IMR-90 (cell line): ENCODE data around the gene C19orf53. TPM values are rescaled to one million over a fixed set of nuclear protein-coding genes. Genes with fewer than 3 reads are reported as not detected.

Experiments used
- ATAC-seq: fragments of 200-7000 bp; cut with Tn5 transposase; 2 replicates; pipeline ENCODE4 v1.9.1; 2020; ENCODE audit warnings: low read depth, mild to moderate bottlenecking, moderate library complexity
- BruUV-seq: library from RNA; stranded (reverse); fragments of 400-500 nt; replicated peaks from 2 replicates; lab custom pipeline; 2021; lab: Mats Ljungman, UMichigan
- CTCF ChIA-PET: fragments of 300-600 bp; formaldehyde crosslinking; extraction: SDS; loops from one replicate; lab custom pipeline; 2021; ENCODE audit warnings: antibody characterized with exemption; lab: Yijun Ruan, JAX
- POLR2A ChIA-PET: fragments of 300-600 bp; sonication (Branson Sonifier 250); formaldehyde crosslinking; loops from one replicate; lab custom pipeline; 2022; ENCODE audit warnings: antibody characterized with exemption; ENCODE audit not compliant: unreplicated experiment; lab: Charles Lee
- DNase-seq: peaks from one replicate; pipeline ENCODE4 v3.0.0; 2013
- H2AFZ ChIP-seq: replicated peaks from 2 replicates; pipeline ENCODE3; 2013; ENCODE audit warnings: low read length, mild to moderate bottlenecking; ENCODE audit not compliant: poor library complexity
- H2AK5ac ChIP-seq: 2 replicates; pipeline ENCODE4 v1.6.1; 2013; ENCODE audit warnings: low read depth, low read length, inconsistent platforms
- H2AK9ac ChIP-seq: replicated peaks from 2 replicates; pipeline ENCODE3; 2013; ENCODE audit warnings: mild to moderate bottlenecking, low read depth, low read length, moderate library complexity; ENCODE audit not compliant: poor library complexity
- H2BK120ac ChIP-seq: 2 replicates; pipeline ENCODE4 v1.6.1; 2013; ENCODE audit warnings: low read depth, low read length, inconsistent platforms
- H2BK15ac ChIP-seq: 3 replicates; pipeline ENCODE4 v1.6.1; 2013; ENCODE audit warnings: low read depth, low read length, inconsistent platforms
- H2BK20ac ChIP-seq: 2 replicates; pipeline ENCODE4 v1.6.1; 2013; ENCODE audit warnings: low read depth, mild to moderate bottlenecking, inconsistent platforms, low read length, moderate library complexity
- H2BK5ac ChIP-seq: 2 replicates; pipeline ENCODE4 v1.6.1; 2013; ENCODE audit warnings: mild to moderate bottlenecking, low read depth, low read length, inconsistent platforms; ENCODE audit not compliant: poor library complexity, severe bottlenecking
- H3K14ac ChIP-seq: replicated peaks from 2 replicates; pipeline ENCODE4 v1.6.1; 2013; ENCODE audit warnings: low read depth, low read length, inconsistent platforms
- H3K18ac ChIP-seq: 2 replicates; pipeline ENCODE4 v1.6.1; 2013; ENCODE audit warnings: low read depth, low read length, control low read depth
- H3K23ac ChIP-seq: 2 replicates; pipeline ENCODE4 v1.6.1; 2013; ENCODE audit warnings: low read depth, low read length, inconsistent platforms
- H3K27ac ChIP-seq: 2 replicates; pipeline ENCODE4 v1.5.1; 2013; ENCODE audit warnings: mild to moderate bottlenecking, control low read depth, low read length; ENCODE audit not compliant: insufficient read depth
- H3K27me3 ChIP-seq: 2 replicates; pipeline ENCODE4 v1.6.1; 2013; ENCODE audit warnings: low read length; ENCODE audit not compliant: control insufficient read depth, insufficient read depth
- H3K36me3 ChIP-seq: 2 replicates; pipeline ENCODE4 v1.6.1; 2013; ENCODE audit warnings: low read length, mixed read lengths; ENCODE audit not compliant: control insufficient read depth, insufficient read depth
- H3K4ac ChIP-seq: 2 replicates; pipeline ENCODE4 v1.6.1; 2013; ENCODE audit warnings: low read depth, low read length, inconsistent platforms
- H3K4me1 ChIP-seq: 2 replicates; pipeline ENCODE4 v1.6.1; 2013; ENCODE audit warnings: low read length, mixed read lengths; ENCODE audit not compliant: control insufficient read depth, insufficient read depth
- H3K4me2 ChIP-seq: 2 replicates; pipeline ENCODE4 v1.6.1; 2013; ENCODE audit warnings: low read depth, mild to moderate bottlenecking, control low read depth, low read length, moderate library complexity
- H3K4me3 ChIP-seq: 2 replicates; pipeline ENCODE4 v1.5.1; 2013; ENCODE audit warnings: low read depth, mild to moderate bottlenecking, control low read depth, low read length, moderate library complexity; ENCODE audit not compliant: insufficient read depth
- H3K56ac ChIP-seq: 2 replicates; pipeline ENCODE4 v1.6.1; 2013; ENCODE audit warnings: low read length, inconsistent platforms; ENCODE audit not compliant: insufficient read depth; ENCODE audit errors: extremely low read depth
- H3K79me1 ChIP-seq, 2 experiments: 2 replicates each; pipeline ENCODE4 v1.6.1; 2013; ENCODE audit warnings: low read length in 2 of 2, inconsistent platforms in 1 of 2, low read depth in 1 of 2
- H3K9ac ChIP-seq: 2 replicates; pipeline ENCODE4 v1.6.1; 2013; ENCODE audit warnings: low read depth, low read length, control low read depth
- H3K9me1 ChIP-seq: 2 replicates; pipeline ENCODE4 v1.6.1; 2013; ENCODE audit warnings: low read length, inconsistent platforms; ENCODE audit not compliant: insufficient read depth
- H3K9me3 ChIP-seq: 2 replicates; pipeline ENCODE4 v1.6.1; 2013; ENCODE audit warnings: low read length; ENCODE audit not compliant: control insufficient read depth, insufficient read depth
- H4K20me1 ChIP-seq: 2 replicates; pipeline ENCODE4 v1.6.1; 2013; ENCODE audit warnings: low read length, inconsistent platforms; ENCODE audit not compliant: insufficient read depth
- H4K5ac ChIP-seq: 2 replicates; pipeline ENCODE4 v1.6.1; 2013; ENCODE audit warnings: mild to moderate bottlenecking, low read depth, low read length, control low read depth
- H4K8ac ChIP-seq, 2 experiments: 2 replicates each; pipeline ENCODE4 v1.6.1; 2013; ENCODE audit warnings: low read depth in 2 of 2, low read length in 2 of 2, control low read depth in 1 of 2, inconsistent platforms in 1 of 2
- H4K91ac ChIP-seq: 2 replicates; pipeline ENCODE4 v1.6.1; 2013; ENCODE audit warnings: low read depth, low read length, inconsistent platforms; ENCODE audit not compliant: insufficient read depth
- CEBPB ChIP-seq: IDR thresholded peaks from 2 replicates; pipeline ENCODE4 v1.6.1; 2012; ENCODE audit warnings: low read depth, low read length, improper control_type of control experiment
- CHD1 ChIP-seq: IDR thresholded peaks from 2 replicates; pipeline ENCODE4 v1.6.1; 2012; ENCODE audit warnings: low read depth, low read length, improper control_type of control experiment
- FOS ChIP-seq: fragments of 150-350 bp; IDR thresholded peaks from 2 replicates; pipeline ENCODE4 v1.6.1; 2016; ENCODE audit warnings: low read depth, low read length
- MAFK ChIP-seq: IDR thresholded peaks from 2 replicates; pipeline ENCODE4 v1.6.1; 2012; ENCODE audit warnings: low read depth, low read length, improper control_type of control experiment
- MAZ ChIP-seq: IDR thresholded peaks from 2 replicates; pipeline ENCODE4 v1.6.1; 2012; ENCODE audit warnings: low read depth, mild to moderate bottlenecking, low read length, improper control_type of control experiment, moderate library complexity, borderline replicate concordance
- MXI1 ChIP-seq: IDR thresholded peaks from 2 replicates; pipeline ENCODE4 v1.6.1; 2012; ENCODE audit warnings: low read depth, mild to moderate bottlenecking, low read length, moderate library complexity, borderline replicate concordance
- NFE2L2 ChIP-seq: fragments of 150-350 bp; IDR thresholded peaks from 2 replicates; pipeline ENCODE4 v1.6.1; 2016; ENCODE audit warnings: low read depth, mild to moderate bottlenecking, low read length
- POLR2A ChIP-seq: IDR thresholded peaks from 2 replicates; pipeline ENCODE4 v1.6.1; 2012; ENCODE audit warnings: mild to moderate bottlenecking, low read depth, low read length
- RAD21 ChIP-seq: IDR thresholded peaks from 2 replicates; pipeline ENCODE4 v1.6.1; 2012; ENCODE audit warnings: low read length, improper control_type of control experiment
- RCOR1 ChIP-seq: IDR thresholded peaks from 2 replicates; pipeline ENCODE4 v1.6.1; 2012; ENCODE audit warnings: mild to moderate bottlenecking, low read length, improper control_type of control experiment; ENCODE audit not compliant: insufficient replicate concordance
- WGBS, 2 experiments: methylation state at CpG; one replicate each; pipeline versions ENCODE4 v1.1.5 to v1.1.7; 2013; ENCODE audit warnings: missing lambda C conversion rate in 2 of 2; ENCODE audit not compliant: insufficient read length in 1 of 2; ENCODE audit errors: extremely low coverage in 2 of 2; 5-methylcytosine and 5-hydroxymethylcytosine counted together
- dilution Hi-C: fragments of 300-500 bp; cut with HindIII; formaldehyde crosslinking; loops from one replicate; pipeline ENCODE4 v1.14.3; 2018; ENCODE audit warnings: low sequenced_read_pairs; ENCODE audit not compliant: unreplicated experiment
- in situ Hi-C: fragments of 300-500 bp; cut with MboI; formaldehyde crosslinking; loops from 3 replicates; pipeline ENCODE4 v1.14.3; 2019; ENCODE audit warnings: low sequenced_read_pairs, inconsistent platforms, mixed read lengths
- intact Hi-C: fragments of 100-400 bp; cut with micrococcal nuclease; formaldehyde crosslinking; loops from 2 replicates; pipeline ENCODE4 v1.10.0; 2022
- polyA plus RNA-seq, 3 experiments: library from polyadenylated mRNA; depleted of rRNA; stranded (reverse); fragments of >200 nt; gene quantifications; 2 replicates each; pipeline ENCODE4 v1.2.3, GENCODE V29; 2012; ENCODE audit warnings: low replicate concordance in 1 of 3
- total RNA-seq: library from RNA; depleted of rRNA; stranded (reverse); fragments of >200 nt; gene quantifications from 2 replicates; pipeline ENCODE4 v1.2.3, GENCODE V29; 2012
- TF ChIP-seq, protein P1 (sequence below): fragments of 150-350 bp; IDR thresholded peaks from 2 replicates; pipeline ENCODE4 v1.6.1; 2016; ENCODE audit warnings: low read depth, mild to moderate bottlenecking, low read length, moderate library complexity, borderline replicate concordance

C19orf53 gene
- total and polyA plus RNA-seq, 2 of the 4 experiments (the other 2 are of a cell fraction): 61.3 to 290 TPM

DNA sequence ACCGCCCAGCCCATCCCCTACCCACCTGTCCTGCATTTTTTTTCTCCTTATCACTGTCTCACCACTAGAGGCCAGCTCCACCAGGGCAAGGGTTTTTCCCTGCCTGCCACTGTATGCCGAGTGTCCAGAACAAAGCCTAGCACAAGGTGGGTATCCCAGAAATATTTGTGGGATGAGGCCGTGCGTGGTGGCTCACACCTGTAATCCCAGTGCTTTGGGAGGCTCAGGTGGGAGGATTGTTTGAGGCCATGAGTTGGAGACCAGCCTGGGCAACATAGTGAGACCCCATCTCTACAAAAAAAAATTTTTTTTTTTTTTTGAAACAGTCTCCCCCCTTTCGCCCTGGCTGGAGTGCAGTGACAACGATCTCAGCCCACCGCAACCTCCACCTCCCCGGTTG is 12.8 kb upstream of the C19orf53 start:
- ChIA-PET POLR2A (no interaction called here), CTCF (no interaction called here)
- no peak overlapping the region for H3K18ac ChIP-seq
- intact Hi-C loops (no loop called here), dilution Hi-C loops (no loop called here), in situ Hi-C loops (loop anchor here (25.0 kb wide), 1 partner anchor 326 kb away; the partner anchor contains the start of genes C19orf67 and SAMD1)
- H3K4me1 ChIP-seq: peaks cover 7% of the 10 kb centered on the region
- no peak overlapping the region for H3K27ac ChIP-seq
- no peak overlapping the region for H2AK5ac ChIP-seq
- DNase-seq: no peak
- peaks cover 15 to 35% of the 10 kb centered on the region in 2 experiments for H3K79me1 ChIP-seq
- no peaks in the 10 kb centered on the region; the same call in 1 of the 2 replicates for H3K9me1 ChIP-seq
- no peak overlapping the region for H3K4ac ChIP-seq
- WGBS, 2 experiments: no CpG with 5 or more reads among the region's 8 CpGs
- H3K23ac ChIP-seq: no peak overlapping the region
- no peaks in the 10 kb centered on the region for H3K9me3 ChIP-seq
- no peak overlapping the region for H3K4me3 ChIP-seq
- H3K27me3 ChIP-seq: no peaks in the 10 kb centered on the region
- TF ChIP-seq CEBPB (no peak), RCOR1 (no peak), NFE2L2 (no peak), POLR2A (no peak), RAD21 (no peak), FOS (no peak), MXI1 (no peak), MAFK (no peak), CHD1 (no peak), MAZ (no peak)
- TF ChIP-seq, protein P1, sequence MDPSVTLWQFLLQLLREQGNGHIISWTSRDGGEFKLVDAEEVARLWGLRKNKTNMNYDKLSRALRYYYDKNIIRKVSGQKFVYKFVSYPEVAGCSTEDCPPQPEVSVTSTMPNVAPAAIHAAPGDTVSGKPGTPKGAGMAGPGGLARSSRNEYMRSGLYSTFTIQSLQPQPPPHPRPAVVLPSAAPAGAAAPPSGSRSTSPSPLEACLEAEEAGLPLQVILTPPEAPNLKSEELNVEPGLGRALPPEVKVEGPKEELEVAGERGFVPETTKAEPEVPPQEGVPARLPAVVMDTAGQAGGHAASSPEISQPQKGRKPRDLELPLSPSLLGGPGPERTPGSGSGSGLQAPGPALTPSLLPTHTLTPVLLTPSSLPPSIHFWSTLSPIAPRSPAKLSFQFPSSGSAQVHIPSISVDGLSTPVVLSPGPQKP: no peak
- H2BK20ac ChIP-seq: no peak overlapping the region
- H2BK120ac ChIP-seq: no peak overlapping the region
- H3K36me3 ChIP-seq: peaks cover 66% of the 10 kb centered on the region
- H4K5ac ChIP-seq: no peak overlapping the region
- no peak overlapping the region for H2BK5ac ChIP-seq
- H4K91ac ChIP-seq: no peak overlapping the region
- H2AK9ac ChIP-seq: peak overlapping the region; percentile 5
- H3K14ac ChIP-seq: no peak overlapping the region
- H4K8ac ChIP-seq: no peak overlapping the region
- H2BK15ac ChIP-seq: no peak overlapping the region
- no peak overlapping the region for H3K4me2 ChIP-seq
- no peak overlapping the region for H2AFZ ChIP-seq
- ATAC-seq: no peak
- H4K20me1 ChIP-seq: peaks cover 8% of the 10 kb centered on the region; the same call in 1 of the 2 replicates
- BruUV-seq: no TSS peak
- H3K9ac ChIP-seq: no peak overlapping the region
- H3K56ac ChIP-seq: no peak overlapping the region
